ENCODE data around the gene NFIB.

The NFIB gene

DNA sequence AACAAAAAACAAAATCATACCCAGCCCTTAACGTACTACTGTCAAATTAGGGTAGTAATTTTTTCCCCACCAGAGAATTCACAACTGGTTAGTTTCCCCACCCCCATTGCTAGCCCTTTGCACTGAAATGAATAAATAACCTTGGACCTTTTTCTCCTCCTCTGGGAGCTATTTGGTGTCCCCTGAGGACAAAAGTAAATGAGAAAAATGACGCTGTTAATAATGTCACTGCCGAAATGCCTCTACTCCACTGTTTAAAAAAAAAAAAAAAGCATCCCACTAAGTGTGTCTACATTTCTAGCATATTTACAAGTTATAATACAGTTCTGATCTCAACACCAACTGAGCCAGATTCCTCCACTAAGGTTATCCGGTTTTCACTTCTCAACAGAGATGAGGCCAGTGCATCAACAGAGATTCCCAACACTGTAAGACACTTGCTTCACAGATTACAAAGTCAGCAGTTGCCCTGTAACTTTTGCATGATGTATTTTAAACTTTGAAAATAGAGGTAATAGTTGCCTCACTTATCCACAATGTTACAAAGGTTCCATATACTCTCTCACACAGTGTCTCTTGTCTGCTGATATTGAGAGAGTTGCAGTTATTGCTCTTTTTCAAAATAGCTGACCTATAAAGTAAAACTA is 5.1 kb upstream of the NFIB start:
- no peak for DNase-seq
- ATAC-seq = no peak

DNA sequence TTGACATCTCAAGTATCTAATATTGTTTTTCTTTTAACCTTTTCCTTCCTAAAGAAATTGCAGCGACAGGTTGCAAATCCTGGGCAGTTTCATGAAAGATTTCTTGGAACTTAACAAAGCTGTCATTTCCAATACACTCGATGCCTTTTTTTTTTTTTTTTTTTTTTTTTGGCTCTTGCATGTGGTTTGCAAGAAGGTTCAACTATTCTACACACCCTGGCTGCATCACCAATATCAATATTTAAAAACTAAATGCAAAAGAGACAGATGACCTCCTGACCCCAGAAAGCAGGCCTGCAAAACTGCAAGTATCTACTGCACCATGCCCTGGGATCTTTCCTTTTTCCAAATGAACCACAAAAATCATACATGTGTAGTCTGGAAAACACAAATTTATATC is 4.4 kb upstream of the NFIB start:
- ATAC-seq (no peak), DNase-seq (no peak)

GRCh38 chr9:14317667-14318320 is 3.9 kb upstream of the NFIB start:
- ATAC-seq (no peak), DNase-seq (no peak)

- DNase-seq (no peak), ATAC-seq (no peak)
Measured at GRCh38 chr9:14316602-14317300, 2.8 kb upstream of the NFIB start.

- ATAC-seq (no peak), DNase-seq (no peak)
Measured at GRCh38 chr9:14315875-14316601, 2.1 kb upstream of the NFIB start.

DNA sequence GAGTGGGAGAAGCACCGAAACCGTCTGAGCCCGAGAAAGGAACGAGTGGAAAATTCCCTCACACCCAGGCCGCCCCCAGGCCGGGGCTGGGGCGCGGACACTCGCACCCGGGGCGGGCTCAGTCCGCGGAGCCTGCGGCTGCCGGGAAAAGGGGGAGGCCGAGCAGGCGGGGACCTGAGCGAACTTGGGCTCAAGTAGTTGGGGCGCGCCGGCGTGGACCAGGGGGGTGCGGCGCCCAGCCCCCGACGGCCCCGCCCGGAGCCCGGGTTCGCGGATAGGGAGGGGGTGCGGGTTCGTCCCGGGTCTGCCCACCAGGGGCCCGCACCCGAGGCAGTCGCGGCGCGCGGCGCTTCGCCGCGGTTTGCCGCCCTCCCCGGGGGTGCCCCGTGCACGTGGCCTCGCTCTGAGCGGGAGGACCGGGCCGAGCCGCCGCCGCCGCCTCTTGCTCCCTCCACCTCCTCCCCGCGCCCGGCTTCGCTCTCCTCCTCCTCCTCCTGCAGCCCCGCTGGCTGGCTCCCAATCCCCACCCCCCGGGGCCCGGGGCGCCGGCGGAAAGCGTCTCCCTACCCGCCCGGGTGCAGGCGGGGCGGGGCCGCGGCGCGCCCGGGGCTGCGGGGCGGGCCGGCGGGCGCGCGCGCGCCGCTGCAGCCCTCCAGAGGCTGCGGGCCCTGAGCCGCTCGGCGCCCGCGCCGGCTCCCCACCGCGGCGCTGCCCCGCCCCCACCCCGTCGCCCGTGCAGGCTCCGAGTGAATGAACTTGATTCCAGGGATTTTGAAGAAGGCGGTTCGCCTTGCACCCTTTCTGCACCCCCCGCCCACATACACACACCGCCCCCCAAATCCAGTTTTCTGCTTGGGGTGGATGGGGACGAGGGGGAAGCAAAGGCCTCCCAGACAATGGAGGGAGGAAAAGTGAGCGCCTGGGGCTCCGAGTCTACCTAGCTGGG is 1.3 kb upstream of the NFIB start:
- DNase-seq (no peak), ATAC-seq (peak; percentile 21)

DNA sequence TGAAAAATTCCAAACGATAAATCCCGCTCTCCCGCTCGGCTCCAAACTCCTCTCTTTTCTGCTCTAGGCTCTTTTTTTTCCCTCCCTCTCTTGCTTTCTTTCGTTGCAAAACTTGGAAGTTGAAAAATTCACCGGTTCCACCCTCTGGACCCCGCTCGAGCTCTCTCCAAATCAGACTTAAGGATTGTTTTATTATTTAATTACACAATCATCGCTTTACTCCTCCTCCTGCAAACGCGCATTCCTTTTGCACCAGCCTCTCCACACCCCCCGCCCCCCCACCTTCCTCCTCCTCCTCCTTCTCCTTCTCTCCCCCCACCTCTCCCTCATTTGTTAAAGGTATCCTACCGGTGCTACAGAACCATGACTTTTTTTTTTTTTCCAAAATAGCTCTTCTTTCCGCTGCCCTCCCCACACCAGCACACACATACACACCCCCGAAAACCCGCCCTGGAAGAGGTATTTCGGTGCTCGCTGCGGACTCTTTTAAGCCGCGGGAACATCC is 535 bp upstream of the NFIB start:
- DNase-seq = no peak
- ATAC-seq = no peak

- no peak for DNase-seq
- ATAC-seq = no peak
Measured at GRCh38 chr9:14313378-14313940, 482 bp downstream of the NFIB start.

DNA sequence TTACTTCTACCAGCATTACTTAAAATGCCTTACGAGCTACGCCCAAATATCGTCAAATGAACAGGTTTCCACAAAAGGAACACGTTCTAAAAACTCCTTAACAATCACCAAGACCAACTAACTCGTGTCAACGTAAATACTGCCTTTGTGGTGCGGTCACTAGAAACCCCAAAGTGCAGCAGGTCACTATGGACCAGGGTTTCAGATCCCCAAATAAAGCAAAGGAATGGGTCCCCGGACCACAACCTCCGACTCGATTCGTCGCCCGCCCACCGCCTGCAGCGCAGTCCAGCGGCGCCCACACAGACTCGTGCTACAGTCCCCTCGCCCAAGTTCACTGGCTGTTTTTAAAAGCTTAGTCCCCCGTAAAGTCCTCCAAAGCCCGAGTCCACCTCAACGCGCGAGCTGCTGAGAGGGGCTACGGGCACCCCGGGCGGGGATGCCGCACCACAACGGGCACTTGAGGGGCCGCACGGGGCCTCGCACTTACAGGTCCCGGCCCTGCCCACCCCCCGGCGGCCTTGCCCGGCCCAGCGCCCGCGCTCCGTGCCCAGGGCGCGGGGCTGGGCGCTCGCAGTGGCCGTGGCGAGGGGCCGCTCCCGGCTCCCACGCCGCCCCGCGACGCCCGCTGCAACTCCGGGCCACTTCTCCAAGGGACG is 1.1 kb downstream of the NFIB start:
- no peak for ATAC-seq
- DNase-seq = no peak

GRCh38 chr9:14311956-14312685 is 1.8 kb downstream of the NFIB start:
- no peak for DNase-seq

DNA sequence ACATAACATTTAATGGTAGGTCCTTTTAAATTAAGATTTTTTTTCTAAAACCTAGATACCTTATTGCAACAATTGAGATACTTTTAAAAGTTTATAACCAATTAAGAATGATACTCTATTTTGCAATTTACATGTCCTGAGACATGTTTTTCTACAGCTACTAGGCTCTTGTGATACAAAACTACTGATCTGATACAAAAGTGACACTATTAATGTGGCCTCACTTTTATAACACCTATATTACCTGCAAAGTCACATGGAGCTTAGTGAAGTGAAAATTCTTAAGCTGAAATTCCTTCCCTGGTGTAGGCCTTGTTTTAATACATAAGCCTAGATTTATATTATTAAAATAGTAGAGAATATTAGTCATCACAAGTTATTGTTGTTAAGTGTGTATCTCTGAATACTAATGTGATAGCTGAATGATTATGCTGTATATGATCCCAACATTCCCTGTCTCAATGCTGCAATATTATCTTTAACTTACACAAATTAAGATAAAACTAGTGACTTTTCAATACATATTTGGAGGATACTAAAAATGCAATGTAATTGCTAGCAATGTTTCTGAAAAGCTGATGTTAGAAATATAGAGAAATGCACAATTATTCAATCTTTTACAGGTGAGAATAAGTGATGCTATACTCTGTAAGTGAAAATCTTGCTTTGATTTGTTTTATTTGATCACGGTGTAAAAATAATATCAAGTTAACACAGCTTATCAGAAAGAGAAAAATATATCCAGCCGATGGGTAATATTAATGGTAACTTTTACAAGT is 2.6 kb downstream of the NFIB start:
- ATAC-seq (no peak), DNase-seq (no peak)

More at GRCh38 chr9:14311956-14312685, 1.8 kb downstream of the NFIB start:
- ATAC-seq = no peak

DNA sequence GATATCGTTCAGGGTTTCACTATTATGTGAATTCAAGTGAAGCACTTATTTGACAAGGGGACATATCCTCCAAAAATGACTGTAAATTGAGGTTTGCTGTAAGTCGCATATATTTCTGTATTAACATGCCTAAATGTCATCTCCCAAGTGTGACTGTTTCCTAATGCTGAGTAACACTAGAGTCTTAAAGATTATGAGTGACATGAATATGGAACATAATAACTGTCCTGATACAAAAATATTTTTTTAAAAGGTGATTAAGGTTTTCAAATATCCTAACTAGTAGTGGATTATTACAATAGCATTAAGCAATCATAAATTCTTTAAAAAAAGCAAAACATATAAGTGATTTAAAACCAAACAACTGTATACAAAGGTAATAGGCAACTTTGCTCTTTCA is 3.6 kb downstream of the NFIB start:
- ATAC-seq (no peak), DNase-seq (no peak)

- peak; percentile 53 for ATAC-seq
- no peak for DNase-seq
Measured at GRCh38 chr9:14309403-14309802, 4.5 kb downstream of the NFIB start.

GRCh38 chr9:14308853-14309145 is 5.1 kb downstream of the NFIB start:
- ATAC-seq = no peak
- DNase-seq = no peak

DNA sequence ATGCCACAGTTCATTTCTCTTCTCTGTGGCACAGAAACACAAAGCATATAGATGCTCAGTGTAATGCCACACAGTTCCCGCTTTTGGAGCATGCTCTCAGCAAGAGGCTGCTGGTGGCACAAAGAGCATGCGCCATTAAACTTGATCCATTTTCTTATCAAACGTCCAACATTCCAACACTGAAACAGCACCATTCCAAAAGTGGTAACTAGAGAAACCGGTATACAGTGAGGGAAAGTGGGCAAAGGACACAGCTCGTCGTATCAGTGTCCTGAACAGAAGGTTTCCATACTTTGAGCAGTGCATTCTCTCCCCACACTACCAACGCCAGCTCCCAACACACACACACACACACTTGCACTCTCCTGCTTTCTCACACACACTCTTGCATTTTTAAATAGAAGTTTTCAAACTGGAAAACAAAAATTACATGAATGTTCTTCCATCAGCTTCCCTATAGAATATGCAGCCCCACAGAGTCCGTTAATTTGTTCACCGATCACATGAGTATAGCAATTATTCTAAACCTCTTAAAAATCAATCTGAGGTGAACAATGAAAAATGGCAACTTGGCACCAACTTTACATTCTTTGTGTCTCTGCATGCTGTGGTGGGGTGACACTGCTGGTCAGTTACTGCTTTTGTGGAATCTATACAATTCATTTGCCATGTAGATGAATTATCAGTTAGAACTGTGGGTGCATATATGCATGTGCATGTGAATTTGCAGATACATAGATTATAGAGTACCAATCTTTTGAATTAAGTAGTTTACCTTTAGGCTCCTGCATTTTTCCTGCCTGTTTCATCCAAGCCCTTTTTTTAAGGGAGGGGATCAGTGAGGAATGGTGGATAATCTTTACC is 5.7 kb downstream of the NFIB start:
- DNase-seq = no peak
- no peak for ATAC-seq

DNA sequence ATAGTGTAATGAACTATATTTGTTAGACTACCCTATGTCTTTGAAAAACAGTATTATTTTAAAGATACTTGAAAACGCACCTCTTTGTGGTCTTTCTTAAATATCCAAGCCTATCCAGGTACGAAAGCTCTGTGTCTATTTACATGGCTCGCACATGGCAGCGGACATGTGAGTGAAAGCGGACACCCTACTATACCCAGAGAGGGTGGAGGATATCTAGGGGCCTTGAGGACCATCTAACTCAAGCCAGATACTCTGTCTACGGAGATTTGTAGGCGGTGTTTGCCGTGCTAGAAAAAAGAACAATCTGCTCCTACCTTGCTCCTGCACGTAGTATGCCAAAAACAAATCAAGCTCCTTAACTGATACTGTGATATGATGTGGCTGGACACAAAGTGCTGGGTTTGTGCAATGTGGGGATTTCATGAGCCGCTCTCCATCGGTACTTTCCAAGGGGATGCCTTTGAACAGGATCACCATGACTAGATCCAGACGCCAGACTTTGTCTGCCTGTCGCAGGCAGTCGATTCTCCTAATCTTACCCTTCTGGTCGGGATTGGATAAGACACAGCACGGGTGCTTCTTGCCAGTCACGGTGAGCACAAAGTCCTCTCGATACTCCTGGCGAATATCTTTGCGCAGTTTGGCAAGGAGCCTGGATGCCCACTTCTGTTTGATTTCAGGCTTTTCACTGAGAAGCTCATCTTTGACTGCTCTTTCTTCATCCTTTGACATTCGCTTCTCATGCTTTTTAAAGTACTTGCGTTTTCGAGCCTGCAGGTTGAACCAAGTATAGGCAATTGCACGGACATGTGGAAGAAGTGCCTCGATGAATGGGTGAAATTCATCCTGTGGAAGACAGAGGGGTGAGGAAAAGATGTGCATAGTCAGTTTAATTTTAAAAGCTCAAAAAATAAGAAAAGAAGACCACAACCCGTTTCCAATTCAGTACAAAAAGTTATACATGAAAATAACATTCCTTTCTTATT is 7.0 kb downstream of the NFIB start:
- no peak for DNase-seq
- no peak for ATAC-seq

DNA sequence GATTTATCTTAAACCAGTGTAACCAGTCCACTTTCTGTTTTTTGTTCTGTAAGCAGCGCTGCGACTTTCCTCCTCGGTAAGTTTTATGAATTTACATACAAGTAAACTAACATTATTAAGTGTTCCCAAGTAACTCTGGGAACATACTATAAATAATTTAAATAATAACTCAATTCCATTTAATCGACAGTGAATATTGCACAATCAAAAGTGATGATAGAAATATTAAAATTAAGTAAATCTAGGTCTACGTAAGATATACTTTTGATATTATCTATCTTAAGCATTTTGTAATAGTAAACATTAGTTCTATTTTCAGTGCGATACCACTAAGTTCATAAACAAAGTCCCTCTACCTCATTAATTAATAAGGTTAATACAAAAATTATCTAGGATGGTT is 7.8 kb downstream of the NFIB start:
- DNase-seq (no peak), ATAC-seq (no peak)
